ENCODE measurements around the gene LAMC3.

DNA sequence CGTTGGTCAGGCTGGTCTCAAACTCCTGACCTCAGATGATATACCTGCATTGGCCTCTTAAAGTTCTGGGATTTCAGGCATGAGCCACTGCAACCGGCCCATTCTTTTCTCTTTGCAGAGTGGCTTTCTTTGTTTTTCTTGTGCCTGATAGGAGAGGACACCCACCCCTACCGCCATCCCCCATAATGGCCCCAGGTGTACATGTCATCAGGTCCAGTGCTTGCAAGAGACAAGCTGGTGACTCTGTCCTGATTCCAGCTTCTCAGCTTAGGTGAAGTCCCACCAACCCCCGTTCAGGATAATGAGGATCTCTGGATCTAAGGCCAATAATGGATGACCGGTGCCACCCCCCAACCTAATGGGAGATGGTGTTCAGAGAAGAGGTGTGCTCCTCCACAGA, 85.0 kb downstream of the LAMC3 start:
- no peak for TF ChIP-seq POLR2AphosphoS5 (IDR thresholded peaks at IDR 0.05)
- TF ChIP-seq, protein P1, sequence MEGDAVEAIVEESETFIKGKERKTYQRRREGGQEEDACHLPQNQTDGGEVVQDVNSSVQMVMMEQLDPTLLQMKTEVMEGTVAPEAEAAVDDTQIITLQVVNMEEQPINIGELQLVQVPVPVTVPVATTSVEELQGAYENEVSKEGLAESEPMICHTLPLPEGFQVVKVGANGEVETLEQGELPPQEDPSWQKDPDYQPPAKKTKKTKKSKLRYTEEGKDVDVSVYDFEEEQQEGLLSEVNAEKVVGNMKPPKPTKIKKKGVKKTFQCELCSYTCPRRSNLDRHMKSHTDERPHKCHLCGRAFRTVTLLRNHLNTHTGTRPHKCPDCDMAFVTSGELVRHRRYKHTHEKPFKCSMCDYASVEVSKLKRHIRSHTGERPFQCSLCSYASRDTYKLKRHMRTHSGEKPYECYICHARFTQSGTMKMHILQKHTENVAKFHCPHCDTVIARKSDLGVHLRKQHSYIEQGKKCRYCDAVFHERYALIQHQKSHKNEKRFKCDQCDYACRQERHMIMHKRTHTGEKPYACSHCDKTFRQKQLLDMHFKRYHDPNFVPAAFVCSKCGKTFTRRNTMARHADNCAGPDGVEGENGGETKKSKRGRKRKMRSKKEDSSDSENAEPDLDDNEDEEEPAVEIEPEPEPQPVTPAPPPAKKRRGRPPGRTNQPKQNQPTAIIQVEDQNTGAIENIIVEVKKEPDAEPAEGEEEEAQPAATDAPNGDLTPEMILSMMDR (IDR thresholded peaks at IDR 0.05) = no peak

All from upper lobe of left lung (tissue), 4 donors.